Adrenal gland (tissue), 12 donors: ENCODE measurements around the gene MAP2K7. TPM values are rescaled to one million over a fixed set of nuclear protein-coding genes. Genes with fewer than 3 reads are reported as not detected.

ENCODE experiments used
- DNase-seq, 7 donors: peaks; one replicate each; pipeline ENCODE4 v3.0.0-alpha.2; 2019 to 2020
- H3K27ac ChIP-seq, 5 donors: fragments of 200-600 bp; sonication (generic) in 4 of 5; 1 replicate in 3 of 5; 2 replicates in 2 of 5; pipeline versions ENCODE4 v1.5.1 to v1.8.0; 2016 to 2020; ENCODE audit warnings: mild to moderate bottlenecking in 1 of 5
- H3K27me3 ChIP-seq: fragments of 200-600 bp; 2 replicates; pipeline ENCODE4 v1.8.0; 2021
- H3K36me3 ChIP-seq, 2 donors: fragments of 200-600 bp; replicated peaks in 1 of 2; 1 replicate in 1 of 2; 2 replicates in 1 of 2; pipeline versions ENCODE4 v1.5.1 to v1.8.0; 2018 to 2022
- H3K4me1 ChIP-seq, 2 donors: fragments of 200-600 bp; replicated peaks in 1 of 2; 1 replicate in 1 of 2; 2 replicates in 1 of 2; pipeline versions ENCODE4 v1.5.1 to v1.8.0; 2018 to 2021
- H3K4me3 ChIP-seq, 4 donors: fragments of 200-600 bp; sonication (generic) in 3 of 4; one replicate each; pipeline ENCODE4 v1.5.1; 2016 to 2018
- H3K9me3 ChIP-seq, 3 donors: fragments of 200-600 bp; sonication (generic) in 1 of 3; replicated peaks in 1 of 3; 1 replicate in 2 of 3; 2 replicates in 1 of 3; pipeline versions ENCODE4 v1.5.1 to v1.8.0; 2016 to 2021
- CTCF ChIP-seq, 6 experiments: fragments of 450-650 bp in 4 of 6; fragments of 200-600 bp in 2 of 6; sonication (generic) in 1 of 6; IDR thresholded peaks; 1 replicate in 5 of 6; 2 replicates in 1 of 6; pipeline versions ENCODE4 v1.5.1 to v1.8.0; 2016 to 2021; ENCODE audit warnings: antibody characterized with exemption in 6 of 6, mild to moderate bottlenecking in 2 of 6, moderate library complexity in 1 of 6
- POLR2A ChIP-seq, 2 donors: fragments of 450-650 bp; IDR thresholded peaks; one replicate each; pipeline ENCODE4 v1.6.1; 2017; ENCODE audit warnings: antibody characterized with exemption in 2 of 2, mild to moderate bottlenecking in 2 of 2, moderate library complexity in 1 of 2
- WGBS, 4 donors: extraction: QIAGEN DNeasy Blood & Tissue Kit in 2 of 4; methylation state at CpG; one replicate each; pipeline versions ENCODE4 v1.1.5 to v1.1.7; 2013 to 2017; 5-methylcytosine and 5-hydroxymethylcytosine counted together
- intact Hi-C, 2 donors: fragments of 100-400 bp; cut with DNase I; formaldehyde crosslinking; loops; one replicate each; pipeline versions ENCODE4 v1.14.1 to v1.15.0; 2022 to 2023
- polyA plus RNA-seq, 3 donors: library from polyadenylated mRNA; stranded (reverse); fragments of 200-250 nt in 2 of 3; fragments of 350-450 nt in 1 of 3; fragmentation: Illumina TruSeq in 1 of 3; extraction: RNeasy Lipid Tissue Mini Kit (QIAGEN cat#74804) in 1 of 3; gene quantifications; one replicate each; pipeline ENCODE4 v1.2.3, GENCODE V29; 2013 to 2014
- total RNA-seq, 9 donors: library from RNA; depleted of rRNA in 4 of 9; stranded (reverse); fragments of >200 nt in 4 of 9; fragments of 120-200 nt in 1 of 9; fragmentation: NEBNext Ultra II Directional in 1 of 9; extraction: Animal tissue kit (Norgen Biotek cat#: 25700) in 1 of 9; gene quantifications; one replicate each; pipeline versions ENCODE4 v1.1.0 to v1.2.4, GENCODE V29; 2013 to 2023
- donor health status: healthy with polysubstance abuse.
- donor health status: Bipolar disorder and iron deficiency.
- donor health status: DM: yes; HTN: yes; CAD: no.
- donor health status: DM: no; HTN: no; CAD: no.
- donor health status: DM: no; HTN: no; CAD: no.
- donor health status: DM: yes; HTN: yes; CAD: no.

Gene MAP2K7
- total and polyA plus RNA-seq, 12 donors, result 6.8 to 110 (median 20.5) TPM

DNA sequence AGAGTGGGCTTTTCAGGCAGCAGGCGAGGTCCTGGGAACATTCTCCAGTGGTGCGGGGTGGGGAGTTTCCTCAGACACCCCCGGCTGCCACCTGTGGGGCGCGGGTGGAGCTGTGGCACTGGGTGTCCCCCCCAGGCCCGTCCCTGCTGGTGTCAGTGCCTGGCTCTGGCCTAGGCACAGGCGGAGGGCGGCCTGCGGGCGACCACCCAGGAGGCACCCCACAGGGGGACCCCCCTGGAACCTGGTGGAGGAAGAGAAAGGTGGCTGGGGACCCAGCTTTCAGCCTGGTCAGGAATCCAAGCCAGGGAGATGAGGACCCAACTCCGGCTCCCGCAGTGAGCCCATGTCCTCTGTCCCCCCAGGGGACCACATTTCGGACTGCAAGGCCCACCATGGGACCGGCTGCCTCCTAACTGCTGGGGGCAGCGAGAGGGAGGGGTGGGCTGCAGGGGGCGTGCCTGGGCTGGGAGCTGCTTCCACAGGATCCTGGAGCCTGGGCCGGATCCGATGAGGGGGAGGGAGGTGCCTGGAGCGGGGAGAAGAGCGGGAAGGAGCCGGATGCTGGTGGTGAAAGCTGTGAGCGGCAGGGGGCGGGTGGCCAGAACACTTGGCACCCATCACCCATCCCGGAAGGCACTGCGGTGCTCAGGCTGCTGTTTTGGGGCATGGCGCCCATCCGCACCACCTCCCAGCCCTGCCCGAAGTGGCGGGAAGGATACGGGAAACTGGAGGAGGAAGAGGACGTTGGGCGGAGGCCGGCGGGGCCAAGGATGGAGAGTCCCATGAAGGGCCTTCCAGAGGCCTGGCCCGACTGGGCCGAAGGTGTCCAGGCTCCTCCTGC, 27.8 kb downstream of the MAP2K7 start:
- H3K9me3 ChIP-seq, result no peaks in the 10 kb centered on the region
- H3K4me1 ChIP-seq, result peaks cover 31 to 35% of the 10 kb centered on the region in 2 donors
- intact Hi-C loops, result no loop called here
- no peak overlapping the region for H3K27ac ChIP-seq
- no peaks in the 10 kb centered on the region for H3K27me3 ChIP-seq
- TF ChIP-seq CTCF (IDR thresholded peaks at IDR 0.05) (no peak), POLR2A (IDR thresholded peaks at IDR 0.05) (no peak)
- DNase-seq, result peak in 2 of 7 donors; percentile 34 to 36
- no peak overlapping the region for H3K4me3 ChIP-seq
- WGBS, 4 donors, result 92 to 95% (median 94%) methylated on average over 25 to 36 of the region's 36 CpGs
- peaks cover 0 to 62% of the 10 kb centered on the region in 2 donors for H3K36me3 ChIP-seq

GRCh38 chr19:7932276-7932929, 28.7 kb downstream of the MAP2K7 start:
- no peak overlapping the region for H3K4me3 ChIP-seq
- TF ChIP-seq POLR2A (IDR thresholded peaks at IDR 0.05) (no peak), CTCF (IDR thresholded peaks at IDR 0.05) (no peak)
- no peaks in the 10 kb centered on the region for H3K27me3 ChIP-seq
- intact Hi-C loops, result no loop called here
- peaks cover 21 to 27% of the 10 kb centered on the region in 2 donors for H3K4me1 ChIP-seq
- H3K27ac ChIP-seq, result peak overlapping the region in 1 of 5 donors; percentile 44
- DNase-seq, result peak in 5 of 7 donors; percentile 34 to 63 (median 52)
- peaks cover 0 to 71% of the 10 kb centered on the region in 2 donors for H3K36me3 ChIP-seq
- H3K9me3 ChIP-seq, result no peaks in the 10 kb centered on the region
- WGBS, 4 donors, result 68 to 86% (median 78%) methylated on average over 7 to 32 of the region's 32 CpGs

- H3K4me3 ChIP-seq, result no peak overlapping the region
- peaks cover 16 to 22% of the 10 kb centered on the region in 2 donors for H3K4me1 ChIP-seq
- H3K27ac ChIP-seq, result no peak overlapping the region
- peaks cover 0 to 76% of the 10 kb centered on the region in 2 donors for H3K36me3 ChIP-seq
- no peaks in the 10 kb centered on the region for H3K27me3 ChIP-seq
- no peaks in the 10 kb centered on the region for H3K9me3 ChIP-seq
- TF ChIP-seq POLR2A (IDR thresholded peaks at IDR 0.05) (no peak), CTCF (IDR thresholded peaks at IDR 0.05) (no peak)
- DNase-seq, result peak in 1 of 7 donors; percentile 24
- intact Hi-C loops, result no loop called here
- 84 to 98% (median 88%) methylated on average over 6 to 10 of the region's 10 CpGs; no CpG with 5 or more reads in 1 of the 4 donors for WGBS, 4 donors
These were observed 29.2 kb downstream of the MAP2K7 start for GRCh38 chr19:7932930-7933300.

DNA sequence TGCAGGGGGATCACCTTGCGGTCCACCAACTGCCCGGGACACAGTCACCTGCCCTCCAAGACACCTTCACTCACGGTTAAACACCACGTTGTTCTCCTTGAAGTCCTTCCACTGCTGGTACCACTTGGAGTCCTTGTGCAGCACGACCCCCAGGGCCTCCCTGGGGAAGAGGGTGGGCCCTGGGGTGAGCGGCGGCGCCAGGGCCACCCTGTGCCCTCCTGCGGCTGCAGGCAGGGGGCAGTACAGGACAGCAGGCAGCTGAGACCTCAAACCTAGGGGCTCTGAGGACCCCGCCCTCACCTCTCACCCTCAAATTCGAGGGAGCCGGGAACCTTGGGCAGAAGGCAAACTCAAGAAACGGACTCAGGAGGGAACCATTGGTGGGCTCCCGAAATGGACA, 29.7 kb downstream of the MAP2K7 start:
- H3K4me3 ChIP-seq, result no peak overlapping the region
- intact Hi-C loops, result no loop called here
- 84 to 86% (median 86%) methylated on average over 12 to 14 of the region's 14 CpGs for WGBS, 4 donors
- DNase-seq, result no peak
- peaks cover 0 to 81% of the 10 kb centered on the region in 2 donors for H3K36me3 ChIP-seq
- H3K27ac ChIP-seq, result no peak overlapping the region
- peaks cover 11 to 17% of the 10 kb centered on the region in 2 donors for H3K4me1 ChIP-seq
- TF ChIP-seq POLR2A (IDR thresholded peaks at IDR 0.05) (no peak), CTCF (IDR thresholded peaks at IDR 0.05) (peak in 1 of 6 experiments; percentile 5)
- H3K9me3 ChIP-seq, result no peaks in the 10 kb centered on the region
- no peaks in the 10 kb centered on the region for H3K27me3 ChIP-seq
